ENCODE data around the gene TARBP1.

GRCh38 chr1:234427950-234428646 is 50.9 kb downstream of the TARBP1 start:
- TF ChIP-seq CTCF (IDR thresholded peaks at IDR 0.05; ENCODE audit: control extremely low read depth in 1 of 3, insufficient read depth in 1 of 3, low read depth in 1 of 3, low read length in 3 of 3) (no peak), EZH2 (IDR thresholded peaks at IDR 0.05; ENCODE audit: low read depth, low read length, severe bottlenecking) (no peak), EP300 (IDR thresholded peaks at IDR 0.05; ENCODE audit: borderline replicate concordance in 1 of 2, low read depth in 2 of 2, low read length in 2 of 2) (no peak), KDM1A (IDR thresholded peaks at IDR 0.05; ENCODE audit: borderline replicate concordance, low read length) (no peak)
